ENCODE measurements around the gene TNFRSF13B. TPM values are rescaled to one million over a fixed set of nuclear protein-coding genes. Genes with fewer than 3 reads are reported as not detected.

Gene TNFRSF13B
- total and polyA plus RNA-seq, 2 experiments from 2014 or later: 0.24 TPM; not detected in 1

DNA sequence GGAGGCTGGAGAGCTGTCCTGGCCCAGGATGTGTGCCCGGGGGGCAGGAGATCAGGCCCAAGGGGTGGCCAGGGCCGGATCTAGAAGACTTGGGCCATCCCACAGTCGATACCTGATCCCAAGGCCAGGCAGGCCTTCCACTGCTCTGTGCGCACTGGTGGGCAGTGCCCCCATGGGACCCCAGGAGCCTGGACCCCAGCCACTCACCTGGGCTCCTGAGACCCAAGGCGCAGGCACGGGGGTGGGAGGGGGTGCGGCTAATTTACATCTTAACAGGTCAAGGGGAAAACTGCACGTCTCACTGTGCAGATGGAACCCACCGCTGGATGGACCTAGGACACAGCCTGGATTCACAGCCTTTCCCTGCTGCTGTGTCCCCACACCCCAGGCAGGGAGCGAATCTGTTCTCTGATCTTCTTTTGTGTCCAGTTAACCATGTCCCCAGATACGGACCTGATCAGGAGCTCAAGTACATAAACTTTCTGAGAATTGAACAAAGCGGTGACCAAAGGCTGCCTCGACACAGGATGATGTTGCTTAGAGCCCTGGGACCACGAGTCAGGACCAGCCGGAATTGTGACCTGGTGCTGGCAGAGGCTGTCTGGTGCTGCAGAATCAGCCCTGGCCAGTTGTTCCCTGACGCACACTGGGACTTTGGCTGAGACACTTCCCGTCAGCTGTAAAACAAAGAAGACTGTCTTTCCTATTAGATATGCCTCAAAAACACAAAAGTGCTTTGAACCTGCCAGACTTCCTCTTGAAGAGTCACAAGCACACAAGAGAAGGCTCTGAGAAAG is 60.6 kb downstream of the TNFRSF13B start:
- no peak for DNase-seq (ENCODE audit: low spot score)
- no peaks in the 10 kb centered on the region for H4K20me1 ChIP-seq (replicated peaks; ENCODE audit: insufficient read depth)
- TF ChIP-seq ETS1 (IDR thresholded peaks at IDR 0.05): no peak
- TF ChIP-seq, protein P1, sequence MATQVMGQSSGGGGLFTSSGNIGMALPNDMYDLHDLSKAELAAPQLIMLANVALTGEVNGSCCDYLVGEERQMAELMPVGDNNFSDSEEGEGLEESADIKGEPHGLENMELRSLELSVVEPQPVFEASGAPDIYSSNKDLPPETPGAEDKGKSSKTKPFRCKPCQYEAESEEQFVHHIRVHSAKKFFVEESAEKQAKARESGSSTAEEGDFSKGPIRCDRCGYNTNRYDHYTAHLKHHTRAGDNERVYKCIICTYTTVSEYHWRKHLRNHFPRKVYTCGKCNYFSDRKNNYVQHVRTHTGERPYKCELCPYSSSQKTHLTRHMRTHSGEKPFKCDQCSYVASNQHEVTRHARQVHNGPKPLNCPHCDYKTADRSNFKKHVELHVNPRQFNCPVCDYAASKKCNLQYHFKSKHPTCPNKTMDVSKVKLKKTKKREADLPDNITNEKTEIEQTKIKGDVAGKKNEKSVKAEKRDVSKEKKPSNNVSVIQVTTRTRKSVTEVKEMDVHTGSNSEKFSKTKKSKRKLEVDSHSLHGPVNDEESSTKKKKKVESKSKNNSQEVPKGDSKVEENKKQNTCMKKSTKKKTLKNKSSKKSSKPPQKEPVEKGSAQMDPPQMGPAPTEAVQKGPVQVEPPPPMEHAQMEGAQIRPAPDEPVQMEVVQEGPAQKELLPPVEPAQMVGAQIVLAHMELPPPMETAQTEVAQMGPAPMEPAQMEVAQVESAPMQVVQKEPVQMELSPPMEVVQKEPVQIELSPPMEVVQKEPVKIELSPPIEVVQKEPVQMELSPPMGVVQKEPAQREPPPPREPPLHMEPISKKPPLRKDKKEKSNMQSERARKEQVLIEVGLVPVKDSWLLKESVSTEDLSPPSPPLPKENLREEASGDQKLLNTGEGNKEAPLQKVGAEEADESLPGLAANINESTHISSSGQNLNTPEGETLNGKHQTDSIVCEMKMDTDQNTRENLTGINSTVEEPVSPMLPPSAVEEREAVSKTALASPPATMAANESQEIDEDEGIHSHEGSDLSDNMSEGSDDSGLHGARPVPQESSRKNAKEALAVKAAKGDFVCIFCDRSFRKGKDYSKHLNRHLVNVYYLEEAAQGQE (IDR thresholded peaks at IDR 0.05; ENCODE audit: unreplicated experiment): no peak
- no peak for TF ChIP-seq ZNF114 (CRISPR knock-in tag; IDR thresholded peaks at IDR 0.05)
- TF ChIP-seq, protein P2, sequence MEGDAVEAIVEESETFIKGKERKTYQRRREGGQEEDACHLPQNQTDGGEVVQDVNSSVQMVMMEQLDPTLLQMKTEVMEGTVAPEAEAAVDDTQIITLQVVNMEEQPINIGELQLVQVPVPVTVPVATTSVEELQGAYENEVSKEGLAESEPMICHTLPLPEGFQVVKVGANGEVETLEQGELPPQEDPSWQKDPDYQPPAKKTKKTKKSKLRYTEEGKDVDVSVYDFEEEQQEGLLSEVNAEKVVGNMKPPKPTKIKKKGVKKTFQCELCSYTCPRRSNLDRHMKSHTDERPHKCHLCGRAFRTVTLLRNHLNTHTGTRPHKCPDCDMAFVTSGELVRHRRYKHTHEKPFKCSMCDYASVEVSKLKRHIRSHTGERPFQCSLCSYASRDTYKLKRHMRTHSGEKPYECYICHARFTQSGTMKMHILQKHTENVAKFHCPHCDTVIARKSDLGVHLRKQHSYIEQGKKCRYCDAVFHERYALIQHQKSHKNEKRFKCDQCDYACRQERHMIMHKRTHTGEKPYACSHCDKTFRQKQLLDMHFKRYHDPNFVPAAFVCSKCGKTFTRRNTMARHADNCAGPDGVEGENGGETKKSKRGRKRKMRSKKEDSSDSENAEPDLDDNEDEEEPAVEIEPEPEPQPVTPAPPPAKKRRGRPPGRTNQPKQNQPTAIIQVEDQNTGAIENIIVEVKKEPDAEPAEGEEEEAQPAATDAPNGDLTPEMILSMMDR (conservative IDR thresholded peaks at IDR 0.05; ENCODE audit: low read depth in 2 of 2): no peak
- TF ChIP-seq CREB1 (CRISPR knock-in tag; IDR thresholded peaks at IDR 0.05; ENCODE audit: low read depth): no peak
- TF ChIP-seq ZNF462 (CRISPR knock-in tag; IDR thresholded peaks at IDR 0.05): no peak
- TF ChIP-seq POLR2AphosphoS5 (IDR thresholded peaks at IDR 0.05; ENCODE audit: low read depth): no peak
- no peak for TF ChIP-seq NANOG (IDR thresholded peaks at IDR 0.05; ENCODE audit: borderline replicate concordance)
- no peak for TF ChIP-seq EZH2 (IDR thresholded peaks at IDR 0.05; ENCODE audit: low read depth, unreplicated experiment)
- no peak for TF ChIP-seq ZNF331 (CRISPR knock-in tag; IDR thresholded peaks at IDR 0.05; ENCODE audit: low read depth)
- TF ChIP-seq STAT1 (IDR thresholded peaks at IDR 0.05; ENCODE audit: unreplicated experiment): no peak
- no peak for TF ChIP-seq EZH2phosphoT487 (IDR thresholded peaks at IDR 0.05; ENCODE audit: unreplicated experiment)
- TF ChIP-seq JUNB (IDR thresholded peaks at IDR 0.05; ENCODE audit: unreplicated experiment): no peak

More for the DNA sequence above, 60.6 kb downstream of the TNFRSF13B start:
- Histone ChIP-seq H3K79me2 (replicated peaks; ENCODE audit: insufficient read depth) (no peaks in the 10 kb centered on the region), H3K27ac (ENCODE audit: low read depth) (no peak overlapping the region), H3K4me2 (no peak overlapping the region), H3K36me3 (ENCODE audit: insufficient read depth) (no peaks in the 10 kb centered on the region), H2AFZ (no peak overlapping the region), H3F3A (replicated peaks; ENCODE audit: low read depth) (no peaks in the 10 kb centered on the region), H3K4me3 (no peak overlapping the region), H3K4me1 (ENCODE audit: insufficient read depth) (no peaks in the 10 kb centered on the region), H3K27me3 (ENCODE audit: insufficient read depth) (no peaks in the 10 kb centered on the region), H3K9me2 (ENCODE audit: insufficient read depth) (no peaks in the 10 kb centered on the region)
- H3K9me3 Mint-ChIP-seq: no peaks in the 10 kb centered on the region; the same call in 2 of the 3 replicates
- H3K4me3 Mint-ChIP-seq: no peak overlapping the region
- no peaks in the 10 kb centered on the region; the same call in 2 of the 3 replicates for H3K36me3 Mint-ChIP-seq (ENCODE audit: low read depth)
- H3K4me1 Mint-ChIP-seq: peaks cover 8% of the 10 kb centered on the region
- no peak for ATAC-seq
- no peak overlapping the region for H3K27ac Mint-ChIP-seq
- H3K27me3 Mint-ChIP-seq (ENCODE audit: insufficient read depth, low read depth, poor library complexity): no peaks in the 10 kb centered on the region
